Measurements from ENCODE around the gene BORCS6. TPM values are rescaled to one million over a fixed set of nuclear protein-coding genes. Genes with fewer than 3 reads are reported as not detected.

The BORCS6 gene
- total and polyA plus RNA-seq, 10 donors: 9.5 to 16.5 (median 12.3) TPM

GRCh38 chr17:8160741-8161221 lies 29.2 kb downstream of the BORCS6 start:
- H3K27ac ChIP-seq: peak overlapping the region; percentile 58 to 100 (median 100)
- no peak for DNase-seq
- peaks cover 40 to 86% (median 77%) of the 10 kb centered on the region in 6 donors for H3K4me1 ChIP-seq
- H3K27me3 ChIP-seq (replicated peaks in 1 of 7): no peaks in the 10 kb centered on the region
- intact Hi-C loops (cut with DNase I; ENCODE audit: low total_unique reads): no loop called here
- TF ChIP-seq POLR2AphosphoS5 (IDR thresholded peaks at IDR 0.05) (no peak), CTCF (IDR thresholded peaks at IDR 0.05 in 8 of 11, conservative IDR thresholded peaks at IDR 0.05 in 3 of 11) (no peak), POLR2A (IDR thresholded peaks at IDR 0.05) (no peak)
- H3K36me3 ChIP-seq: peaks cover 0 to 38% (median 23%) of the 10 kb centered on the region in 6 donors
- H3K9me3 ChIP-seq: no peaks in the 10 kb centered on the region
- WGBS, 5 donors: 55 to 66% (median 62%) methylated on average over 5 of the region's 5 CpGs
- peak overlapping the region in 4 of 8 donors; percentile 72 to 96 (median 82) for H3K4me3 ChIP-seq

DNA sequence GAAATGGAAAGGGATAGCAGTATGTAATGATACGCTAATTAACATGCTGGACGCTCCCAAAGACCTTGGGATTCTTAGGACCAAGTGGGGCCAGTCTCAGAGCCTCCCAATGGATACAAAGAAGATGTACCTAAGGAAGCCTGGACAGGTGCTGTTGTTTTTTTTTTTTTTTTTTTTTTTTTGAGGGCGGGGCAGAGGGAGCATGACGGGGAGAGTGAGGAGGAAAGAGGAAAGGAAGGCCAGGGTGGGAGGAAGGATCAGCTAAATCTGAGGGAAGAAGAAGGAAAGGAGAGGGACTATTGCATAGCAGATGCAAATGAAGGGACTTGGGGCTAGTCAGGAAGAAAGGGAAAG lies 29.8 kb downstream of the BORCS6 start:
- Histone ChIP-seq H3K27me3 (replicated peaks in 1 of 7) (no peaks in the 10 kb centered on the region), H3K4me3 (no peak overlapping the region), H3K36me3 (peaks cover 0 to 38% (median 23%) of the 10 kb centered on the region in 6 donors), H3K9me3 (no peaks in the 10 kb centered on the region), H3K27ac (peak overlapping the region in 7 of 8 donors; percentile 8 to 100 (median 100)), H3K4me1 (peaks cover 43 to 87% (median 80%) of the 10 kb centered on the region in 6 donors)
- intact Hi-C loops (cut with DNase I; ENCODE audit: low total_unique reads): no loop called here
- TF ChIP-seq POLR2A (IDR thresholded peaks at IDR 0.05): no peak
- no peak for DNase-seq
- WGBS, 5 donors: 62 to 77% (median 66%) methylated on average over 3 to 4 of the region's 4 CpGs

GRCh38 chr17:8159459-8160223 lies 30.3 kb downstream of the BORCS6 start:
- Histone ChIP-seq H3K4me3 (no peak overlapping the region), H3K4me1 (peaks cover 48 to 87% (median 80%) of the 10 kb centered on the region in 6 donors), H3K9me3 (no peaks in the 10 kb centered on the region), H3K27me3 (replicated peaks in 1 of 7) (no peaks in the 10 kb centered on the region), H3K27ac (peak overlapping the region in 7 of 8 donors; percentile 38 to 100 (median 98)), H3K36me3 (peaks cover 0 to 38% (median 23%) of the 10 kb centered on the region in 6 donors)
- peak; percentile 55 for DNase-seq
- intact Hi-C loops (cut with DNase I; ENCODE audit: low total_unique reads): no loop called here
- TF ChIP-seq POLR2A (IDR thresholded peaks at IDR 0.05): no peak
- no peak for TF ChIP-seq CTCF (IDR thresholded peaks at IDR 0.05 in 8 of 11, conservative IDR thresholded peaks at IDR 0.05 in 3 of 11)
- TF ChIP-seq POLR2AphosphoS5 (IDR thresholded peaks at IDR 0.05): no peak
- 74 to 90% (median 79%) methylated on average over 4 of the region's 4 CpGs for WGBS, 5 donors

DNA sequence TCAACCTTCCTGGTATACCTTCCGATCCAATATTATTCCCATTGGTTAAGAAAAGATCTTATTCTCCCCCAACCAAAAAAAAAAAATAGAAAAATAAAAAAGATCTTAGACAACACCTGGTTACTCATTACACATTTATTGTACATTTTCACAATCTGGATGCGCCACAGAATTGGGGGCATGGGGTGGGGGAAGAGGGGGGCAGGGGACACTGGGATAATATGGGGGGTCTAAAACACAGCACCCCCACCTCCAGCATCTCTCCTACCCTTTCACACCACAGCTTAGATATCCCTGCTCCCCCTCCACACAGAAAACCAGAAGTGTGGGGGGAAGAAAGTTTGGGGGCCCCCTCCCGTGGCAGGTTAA lies 31.0 kb downstream of the BORCS6 start:
- WGBS, 5 donors: 51 to 67% (median 60%) methylated on average over 3 of the region's 3 CpGs
- H3K27ac ChIP-seq: peak overlapping the region in 7 of 8 donors; percentile 79 to 100 (median 98)
- intact Hi-C loops (cut with DNase I; ENCODE audit: low total_unique reads): no loop called here
- no peak overlapping the region for H3K4me3 ChIP-seq
- H3K4me1 ChIP-seq: peaks cover 46 to 87% (median 80%) of the 10 kb centered on the region in 6 donors
- TF ChIP-seq CTCF (IDR thresholded peaks at IDR 0.05 in 8 of 11, conservative IDR thresholded peaks at IDR 0.05 in 3 of 11) (peak in 4 of 11 experiments; percentile 14 to 54 (median 24)), POLR2A (IDR thresholded peaks at IDR 0.05) (no peak), POLR2AphosphoS5 (IDR thresholded peaks at IDR 0.05) (no peak)
- H3K27me3 ChIP-seq (replicated peaks in 1 of 7): no peaks in the 10 kb centered on the region
- DNase-seq: no peak
- H3K36me3 ChIP-seq: peaks cover 0 to 38% (median 23%) of the 10 kb centered on the region in 6 donors
- H3K9me3 ChIP-seq: no peaks in the 10 kb centered on the region
